Measurements from ENCODE around the gene ELOVL6. TPM values are rescaled to one million over a fixed set of nuclear protein-coding genes. Genes with fewer than 3 reads are reported as not detected.

The ELOVL6 gene
- total RNA-seq, 1 donor from 2014 or later: 13.2 TPM

- no peak for DNase-seq (ENCODE audit: low read depth)
- no peak overlapping the region for H3K4me3 ChIP-seq (ENCODE audit: low read depth, low read length)
- TF ChIP-seq, protein P1, sequence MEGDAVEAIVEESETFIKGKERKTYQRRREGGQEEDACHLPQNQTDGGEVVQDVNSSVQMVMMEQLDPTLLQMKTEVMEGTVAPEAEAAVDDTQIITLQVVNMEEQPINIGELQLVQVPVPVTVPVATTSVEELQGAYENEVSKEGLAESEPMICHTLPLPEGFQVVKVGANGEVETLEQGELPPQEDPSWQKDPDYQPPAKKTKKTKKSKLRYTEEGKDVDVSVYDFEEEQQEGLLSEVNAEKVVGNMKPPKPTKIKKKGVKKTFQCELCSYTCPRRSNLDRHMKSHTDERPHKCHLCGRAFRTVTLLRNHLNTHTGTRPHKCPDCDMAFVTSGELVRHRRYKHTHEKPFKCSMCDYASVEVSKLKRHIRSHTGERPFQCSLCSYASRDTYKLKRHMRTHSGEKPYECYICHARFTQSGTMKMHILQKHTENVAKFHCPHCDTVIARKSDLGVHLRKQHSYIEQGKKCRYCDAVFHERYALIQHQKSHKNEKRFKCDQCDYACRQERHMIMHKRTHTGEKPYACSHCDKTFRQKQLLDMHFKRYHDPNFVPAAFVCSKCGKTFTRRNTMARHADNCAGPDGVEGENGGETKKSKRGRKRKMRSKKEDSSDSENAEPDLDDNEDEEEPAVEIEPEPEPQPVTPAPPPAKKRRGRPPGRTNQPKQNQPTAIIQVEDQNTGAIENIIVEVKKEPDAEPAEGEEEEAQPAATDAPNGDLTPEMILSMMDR (conservative IDR thresholded peaks at IDR 0.05; ENCODE audit: low read depth, low read length): peak; percentile 75
These were observed 199.4 kb downstream of the ELOVL6 start for GRCh38 chr4:109998867-109999584.

- H3K4me3 ChIP-seq (ENCODE audit: low read depth, low read length): no peak overlapping the region
- TF ChIP-seq, protein P1 (conservative IDR thresholded peaks at IDR 0.05; ENCODE audit: low read depth, low read length): no peak
- no peak for DNase-seq (ENCODE audit: low read depth)
These were observed 201.9 kb downstream of the ELOVL6 start for GRCh38 chr4:109996526-109996925.
